ENCODE measurements around the gene FARS2. TPM values are rescaled to one million over a fixed set of nuclear protein-coding genes. Genes with fewer than 3 reads are reported as not detected.

The FARS2 gene
- polyA plus RNA-seq, 1 donor from 2014 or later: 11.9 TPM

DNA sequence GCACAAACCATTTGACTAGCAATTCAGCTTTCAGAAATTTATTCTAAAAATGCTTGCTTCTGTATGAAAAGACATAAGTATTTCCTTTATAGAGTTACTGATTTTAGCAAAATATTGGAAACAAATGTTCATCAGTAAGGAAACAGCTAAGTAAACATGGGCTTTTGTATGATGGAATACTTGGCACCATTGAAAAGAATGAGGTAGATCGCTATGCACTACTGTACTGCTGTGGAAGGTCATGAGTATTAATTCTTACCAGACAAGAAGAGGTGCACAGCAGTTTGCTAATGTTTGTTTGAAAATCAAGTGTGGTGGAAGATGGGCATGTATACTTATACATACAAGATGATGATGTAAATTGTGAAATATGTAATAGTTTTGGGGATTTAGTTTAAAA lies 73.0 kb downstream of the FARS2 start:
- Histone ChIP-seq H3K27me3 (ENCODE audit: insufficient read depth, low read depth, low read length) (no peaks in the 10 kb centered on the region), H3K4me2 (ENCODE audit: low read length) (no peak overlapping the region), H3K9ac (ENCODE audit: low read length) (no peak overlapping the region), H3K27ac (ENCODE audit: low read length) (no peak overlapping the region), H2AFZ (ENCODE audit: low read depth, low read length) (no peak overlapping the region), H3K4me3 (ENCODE audit: low read length) (no peak overlapping the region), H3K9me2 (ENCODE audit: insufficient read depth, low read length) (no peaks in the 10 kb centered on the region), H3K79me2 (replicated peaks; ENCODE audit: insufficient read depth, low read length) (no peaks in the 10 kb centered on the region), H3F3A (ENCODE audit: insufficient read depth, low read length, poor library complexity, severe bottlenecking) (no peaks in the 10 kb centered on the region), H3K36me3 (ENCODE audit: insufficient read depth, low read length) (no peaks in the 10 kb centered on the region), H3K9me3 (ENCODE audit: low read length) (no peaks in the 10 kb centered on the region), H4K20me1 (ENCODE audit: insufficient read depth) (no peaks in the 10 kb centered on the region)
- no peak for TF ChIP-seq MXI1 (conservative IDR thresholded peaks at IDR 0.05; ENCODE audit: poor library complexity, severe bottlenecking)
- TF ChIP-seq, protein P1, sequence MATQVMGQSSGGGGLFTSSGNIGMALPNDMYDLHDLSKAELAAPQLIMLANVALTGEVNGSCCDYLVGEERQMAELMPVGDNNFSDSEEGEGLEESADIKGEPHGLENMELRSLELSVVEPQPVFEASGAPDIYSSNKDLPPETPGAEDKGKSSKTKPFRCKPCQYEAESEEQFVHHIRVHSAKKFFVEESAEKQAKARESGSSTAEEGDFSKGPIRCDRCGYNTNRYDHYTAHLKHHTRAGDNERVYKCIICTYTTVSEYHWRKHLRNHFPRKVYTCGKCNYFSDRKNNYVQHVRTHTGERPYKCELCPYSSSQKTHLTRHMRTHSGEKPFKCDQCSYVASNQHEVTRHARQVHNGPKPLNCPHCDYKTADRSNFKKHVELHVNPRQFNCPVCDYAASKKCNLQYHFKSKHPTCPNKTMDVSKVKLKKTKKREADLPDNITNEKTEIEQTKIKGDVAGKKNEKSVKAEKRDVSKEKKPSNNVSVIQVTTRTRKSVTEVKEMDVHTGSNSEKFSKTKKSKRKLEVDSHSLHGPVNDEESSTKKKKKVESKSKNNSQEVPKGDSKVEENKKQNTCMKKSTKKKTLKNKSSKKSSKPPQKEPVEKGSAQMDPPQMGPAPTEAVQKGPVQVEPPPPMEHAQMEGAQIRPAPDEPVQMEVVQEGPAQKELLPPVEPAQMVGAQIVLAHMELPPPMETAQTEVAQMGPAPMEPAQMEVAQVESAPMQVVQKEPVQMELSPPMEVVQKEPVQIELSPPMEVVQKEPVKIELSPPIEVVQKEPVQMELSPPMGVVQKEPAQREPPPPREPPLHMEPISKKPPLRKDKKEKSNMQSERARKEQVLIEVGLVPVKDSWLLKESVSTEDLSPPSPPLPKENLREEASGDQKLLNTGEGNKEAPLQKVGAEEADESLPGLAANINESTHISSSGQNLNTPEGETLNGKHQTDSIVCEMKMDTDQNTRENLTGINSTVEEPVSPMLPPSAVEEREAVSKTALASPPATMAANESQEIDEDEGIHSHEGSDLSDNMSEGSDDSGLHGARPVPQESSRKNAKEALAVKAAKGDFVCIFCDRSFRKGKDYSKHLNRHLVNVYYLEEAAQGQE (IDR thresholded peaks at IDR 0.05; ENCODE audit: borderline replicate concordance): no peak
- no peak for TF ChIP-seq EZH2 (IDR thresholded peaks at IDR 0.05; ENCODE audit: borderline replicate concordance, insufficient read depth, low read length, poor library complexity, severe bottlenecking)
- TF ChIP-seq POLR2AphosphoS5 (IDR thresholded peaks at IDR 0.05): no peak
- TF ChIP-seq, protein P2, sequence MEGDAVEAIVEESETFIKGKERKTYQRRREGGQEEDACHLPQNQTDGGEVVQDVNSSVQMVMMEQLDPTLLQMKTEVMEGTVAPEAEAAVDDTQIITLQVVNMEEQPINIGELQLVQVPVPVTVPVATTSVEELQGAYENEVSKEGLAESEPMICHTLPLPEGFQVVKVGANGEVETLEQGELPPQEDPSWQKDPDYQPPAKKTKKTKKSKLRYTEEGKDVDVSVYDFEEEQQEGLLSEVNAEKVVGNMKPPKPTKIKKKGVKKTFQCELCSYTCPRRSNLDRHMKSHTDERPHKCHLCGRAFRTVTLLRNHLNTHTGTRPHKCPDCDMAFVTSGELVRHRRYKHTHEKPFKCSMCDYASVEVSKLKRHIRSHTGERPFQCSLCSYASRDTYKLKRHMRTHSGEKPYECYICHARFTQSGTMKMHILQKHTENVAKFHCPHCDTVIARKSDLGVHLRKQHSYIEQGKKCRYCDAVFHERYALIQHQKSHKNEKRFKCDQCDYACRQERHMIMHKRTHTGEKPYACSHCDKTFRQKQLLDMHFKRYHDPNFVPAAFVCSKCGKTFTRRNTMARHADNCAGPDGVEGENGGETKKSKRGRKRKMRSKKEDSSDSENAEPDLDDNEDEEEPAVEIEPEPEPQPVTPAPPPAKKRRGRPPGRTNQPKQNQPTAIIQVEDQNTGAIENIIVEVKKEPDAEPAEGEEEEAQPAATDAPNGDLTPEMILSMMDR (IDR thresholded peaks at IDR 0.05; ENCODE audit: poor library complexity, severe bottlenecking): no peak
- no peak for TF ChIP-seq TAF1 (IDR thresholded peaks at IDR 0.05; ENCODE audit: low read depth)
- TF ChIP-seq SMC3 (conservative IDR thresholded peaks at IDR 0.05; ENCODE audit: poor library complexity): no peak
- TF ChIP-seq RAD21 (conservative IDR thresholded peaks at IDR 0.05): no peak
- no peak for TF ChIP-seq EP300 (conservative IDR thresholded peaks at IDR 0.05; ENCODE audit: poor library complexity, severe bottlenecking)

DNA sequence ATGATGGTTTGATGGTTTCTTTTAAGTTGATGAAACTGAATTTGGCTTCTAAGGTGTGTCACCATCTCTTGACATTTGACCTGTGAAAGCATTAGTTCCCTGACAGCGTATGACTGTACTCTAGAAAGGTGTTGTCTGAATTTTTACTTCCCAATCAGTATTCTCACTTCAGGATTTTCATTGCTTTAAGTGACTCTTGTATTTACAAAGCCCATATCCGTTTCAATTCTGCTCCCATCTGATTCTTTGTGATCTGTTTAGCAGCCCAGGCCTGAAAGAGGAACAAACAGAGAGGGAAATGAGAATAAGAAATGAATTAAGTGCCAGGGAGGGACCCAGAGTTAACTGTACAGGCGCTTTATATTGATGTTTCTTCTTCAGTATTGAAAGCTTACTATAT lies 73.7 kb downstream of the FARS2 start:
- Histone ChIP-seq H3K36me3 (ENCODE audit: insufficient read depth, low read length) (no peaks in the 10 kb centered on the region), H3K9ac (ENCODE audit: low read length) (no peak overlapping the region), H3K27me3 (ENCODE audit: insufficient read depth, low read depth, low read length) (no peaks in the 10 kb centered on the region), H3K4me2 (ENCODE audit: low read length) (no peak overlapping the region), H3K9me3 (ENCODE audit: low read length) (no peaks in the 10 kb centered on the region), H3K9me2 (ENCODE audit: insufficient read depth, low read length) (no peaks in the 10 kb centered on the region), H2AFZ (ENCODE audit: low read depth, low read length) (no peak overlapping the region), H4K20me1 (ENCODE audit: insufficient read depth) (no peaks in the 10 kb centered on the region), H3K4me3 (ENCODE audit: low read length) (no peak overlapping the region), H3F3A (ENCODE audit: insufficient read depth, low read length, poor library complexity, severe bottlenecking) (no peaks in the 10 kb centered on the region), H3K79me2 (replicated peaks; ENCODE audit: insufficient read depth, low read length) (no peaks in the 10 kb centered on the region), H3K27ac (ENCODE audit: low read length) (no peak overlapping the region)
- no peak for TF ChIP-seq RAD21 (conservative IDR thresholded peaks at IDR 0.05)

DNA sequence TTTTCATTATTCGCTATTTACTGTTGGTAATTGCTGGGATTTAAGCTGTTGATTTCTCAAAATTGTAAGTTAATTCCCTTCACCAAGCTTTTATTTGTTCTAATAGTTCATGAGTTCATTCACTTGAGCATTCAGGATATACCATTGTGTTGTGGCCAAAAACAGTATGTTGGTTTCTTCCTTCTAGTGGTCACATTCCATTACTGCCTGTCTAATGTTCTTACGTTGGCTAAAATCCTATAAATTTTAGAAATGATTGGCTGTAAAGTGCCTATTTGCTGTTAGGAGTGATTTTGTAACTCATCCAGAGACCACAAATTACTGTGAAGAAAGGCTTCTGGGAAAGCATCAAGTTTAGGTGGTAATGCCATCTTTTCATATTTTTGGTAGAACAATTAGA lies 76.3 kb downstream of the FARS2 start:
- H3K79me2 ChIP-seq (replicated peaks; ENCODE audit: insufficient read depth, low read length): no peaks in the 10 kb centered on the region
- TF ChIP-seq, protein P2 (IDR thresholded peaks at IDR 0.05; ENCODE audit: poor library complexity, severe bottlenecking): no peak
- TF ChIP-seq RAD21 (conservative IDR thresholded peaks at IDR 0.05) (no peak), TAF1 (IDR thresholded peaks at IDR 0.05; ENCODE audit: low read depth) (no peak), POLR2AphosphoS5 (IDR thresholded peaks at IDR 0.05) (no peak), SMC3 (conservative IDR thresholded peaks at IDR 0.05; ENCODE audit: poor library complexity) (no peak), EP300 (conservative IDR thresholded peaks at IDR 0.05; ENCODE audit: poor library complexity, severe bottlenecking) (no peak), MXI1 (conservative IDR thresholded peaks at IDR 0.05; ENCODE audit: poor library complexity, severe bottlenecking) (no peak), EZH2 (IDR thresholded peaks at IDR 0.05; ENCODE audit: borderline replicate concordance, insufficient read depth, low read length, poor library complexity, severe bottlenecking) (no peak)
- TF ChIP-seq, protein P1 (IDR thresholded peaks at IDR 0.05; ENCODE audit: borderline replicate concordance): no peak
- no peak overlapping the region for H3K9ac ChIP-seq (ENCODE audit: low read length)
- no peaks in the 10 kb centered on the region for H3F3A ChIP-seq (ENCODE audit: insufficient read depth, low read length, poor library complexity, severe bottlenecking)
- H3K4me2 ChIP-seq (ENCODE audit: low read length): no peak overlapping the region
- no peaks in the 10 kb centered on the region for H4K20me1 ChIP-seq (ENCODE audit: insufficient read depth)
- no peaks in the 10 kb centered on the region for H3K9me3 ChIP-seq (ENCODE audit: low read length)
- no peak overlapping the region for H3K27ac ChIP-seq (ENCODE audit: low read length)
- no peaks in the 10 kb centered on the region for H3K9me2 ChIP-seq (ENCODE audit: insufficient read depth, low read length)
- H2AFZ ChIP-seq (ENCODE audit: low read depth, low read length): no peak overlapping the region
- no peaks in the 10 kb centered on the region for H3K36me3 ChIP-seq (ENCODE audit: insufficient read depth, low read length)
- H3K27me3 ChIP-seq (ENCODE audit: insufficient read depth, low read depth, low read length): no peaks in the 10 kb centered on the region
- H3K4me3 ChIP-seq (ENCODE audit: low read length): no peak overlapping the region
